GM12878 (cell line): Measurements from ENCODE around the gene UNC45A. TPM values are rescaled to one million over a fixed set of nuclear protein-coding genes. Genes with fewer than 3 reads are reported as not detected.
A peak's percentile ranks its signal among the peaks of the same experiment; 100 is the strongest.

Experiments used
- ATAC-seq: fragments of 200-7000 bp; cut with Tn5 transposase; 3 replicates; pipeline ENCODE4 v1.9.1; 2020; ENCODE audit warnings: mild to moderate bottlenecking, moderate library complexity
- BruUV-seq: library from RNA; stranded (reverse); fragments of 400-500 nt; replicated peaks from 2 replicates; lab custom pipeline; 2021; lab: Mats Ljungman, UMichigan
- CTCF ChIA-PET: fragments of 300-600 bp; sonication (Branson Sonifier 250); formaldehyde crosslinking; extraction: SDS; loops from one replicate; lab custom pipeline; 2021; ENCODE audit warnings: inconsistent platforms; lab: Yijun Ruan, JAX
- POLR2A ChIA-PET: fragments of 350-600 bp; formaldehyde crosslinking; extraction: SDS; loops from one replicate; lab custom pipeline; 2021; ENCODE audit warnings: inconsistent platforms; lab: Charles Lee
- RAD21 ChIA-PET: fragments of 300-600 bp; sonication (Branson Sonifier 250); formaldehyde crosslinking; loops from one replicate; lab custom pipeline; 2023; ENCODE audit warnings: antibody characterized with exemption; ENCODE audit not compliant: unreplicated experiment; lab: Charles Lee
- SMC1A ChIA-PET: fragments of 300-600 bp; sonication (Branson Sonifier 250); formaldehyde crosslinking; loops from one replicate; lab custom pipeline; 2023; ENCODE audit not compliant: unreplicated experiment, uncharacterized antibody; lab: Charles Lee
- DNase-seq: peaks from one replicate; pipeline ENCODE4 v3.0.0-alpha.2; 2011; ENCODE audit warnings: low read depth, low spot score
- FAIRE-seq: peaks from 3 replicates; lab custom pipeline; 2011; peaks lifted over from hg19 to GRCh38; lab: Jason Lieb, UNC
- H2AFZ ChIP-seq: 2 replicates; pipeline ENCODE4 v1.6.0; 2011; ENCODE audit warnings: low read depth, low read length, control low read depth; ENCODE audit not compliant: control insufficient read depth
- H3K27ac ChIP-seq: 2 replicates; pipeline ENCODE4 v1.5.1; 2011; ENCODE audit warnings: control low read depth; ENCODE audit not compliant: control insufficient read depth, insufficient read depth
- H3K27me3 ChIP-seq, 2 experiments: replicated peaks in 1 of 2; 2 replicates each; pipeline versions ENCODE4 v1.6.0 to v1.6.1; 2011; ENCODE audit warnings: low read length in 1 of 2; ENCODE audit not compliant: control insufficient read depth in 2 of 2, insufficient read depth in 2 of 2
- H3K36me3 ChIP-seq, 2 experiments: 2 replicates each; pipeline ENCODE4 v1.5.1; 2011; ENCODE audit warnings: low read length in 1 of 2; ENCODE audit not compliant: control insufficient read depth in 2 of 2, insufficient read depth in 2 of 2
- H3K4me1 ChIP-seq: 2 replicates; pipeline ENCODE4 v1.6.1; 2011; ENCODE audit warnings: mild to moderate bottlenecking, low read length, moderate library complexity, mixed read lengths; ENCODE audit not compliant: control insufficient read depth, insufficient read depth
- H3K4me2 ChIP-seq: 2 replicates; pipeline ENCODE4 v1.6.0; 2011; ENCODE audit warnings: control low read depth; ENCODE audit not compliant: control insufficient read depth, insufficient read depth
- H3K4me3 ChIP-seq: fragments of 200-600 bp; sonication (generic); 2 replicates; pipeline ENCODE4 v1.5.1; 2016
- H3K79me2 ChIP-seq: 2 replicates; pipeline ENCODE4 v1.6.0; 2011; ENCODE audit warnings: low read length; ENCODE audit not compliant: control insufficient read depth, insufficient read depth
- H3K9ac ChIP-seq: 2 replicates; pipeline ENCODE4 v1.8.0; 2011; ENCODE audit warnings: low read length, control low read depth, mixed read lengths; ENCODE audit not compliant: control insufficient read depth, insufficient read depth
- H3K9me3 ChIP-seq: replicated peaks from 3 replicates; pipeline ENCODE4 v1.5.1; 2011; ENCODE audit warnings: mild to moderate bottlenecking, low read length; ENCODE audit not compliant: control insufficient read depth, insufficient read depth
- H4K20me1 ChIP-seq: 2 replicates; pipeline ENCODE4 v1.6.0; 2011; ENCODE audit not compliant: control insufficient read depth, insufficient read depth
- ASH2L ChIP-seq: fragments of 300-600, 200-600 bp; sonication (generic); IDR thresholded peaks from 2 replicates; pipeline ENCODE4 v1.6.1; 2017; ENCODE audit warnings: low read depth, mild to moderate bottlenecking, borderline replicate concordance
- BHLHE40 ChIP-seq, 2 experiments: fragments of 450-650 bp in 1 of 2; IDR thresholded peaks; 2 replicates each; pipeline ENCODE4 v1.6.1; 2011 to 2017; ENCODE audit warnings: low read depth in 2 of 2, borderline replicate concordance in 1 of 2, improper control_type of control experiment in 1 of 2, low read length in 1 of 2, mild to moderate bottlenecking in 1 of 2
- EED ChIP-seq: sonication (generic); IDR thresholded peaks from 2 replicates; pipeline ENCODE4 v1.6.1; 2016; ENCODE audit warnings: antibody characterized with exemption, low read depth
- ESRRA ChIP-seq: IDR thresholded peaks from 2 replicates; pipeline ENCODE4 v1.6.1; 2012; ENCODE audit warnings: mild to moderate bottlenecking, low read length, improper control_type of control experiment
- FOXK2 ChIP-seq: fragments of 450-650 bp; IDR thresholded peaks from 2 replicates; pipeline ENCODE4 v1.6.1; 2017; ENCODE audit warnings: mild to moderate bottlenecking, moderate library complexity
- HDAC6 ChIP-seq: fragments of 200-600 bp; sonication (generic); IDR thresholded peaks from one replicate; pipeline ENCODE4 v1.8.0; 2017; ENCODE audit warnings: antibody characterized with exemption; ENCODE audit not compliant: unreplicated experiment
- IKZF2 ChIP-seq, 2 experiments: fragments of 450-650 bp; IDR thresholded peaks; 2 replicates each; pipeline ENCODE4 v1.6.1; 2017; ENCODE audit warnings: mild to moderate bottlenecking in 2 of 2, moderate library complexity in 2 of 2
- KAT2A ChIP-seq: conservative IDR thresholded peaks from 2 replicates; pipeline ENCODE4 v1.6.1; 2011; ENCODE audit warnings: low read depth, low read length; ENCODE audit not compliant: control insufficient read depth
- KLF5 ChIP-seq: fragments of 450-650 bp; IDR thresholded peaks from 2 replicates; pipeline ENCODE4 v1.6.1; 2014; ENCODE audit warnings: mild to moderate bottlenecking; ENCODE audit not compliant: partially characterized antibody
- NBN ChIP-seq: fragments of 450-650 bp; IDR thresholded peaks from 2 replicates; pipeline ENCODE4 v1.6.1; 2016
- NR2C2 ChIP-seq: IDR thresholded peaks from 2 replicates; pipeline ENCODE4 v1.6.1; 2011; ENCODE audit warnings: borderline replicate concordance, low read depth; ENCODE audit not compliant: control insufficient read depth, insufficient read length
- PAX8 ChIP-seq: fragments of 450-650 bp; IDR thresholded peaks from 2 replicates; pipeline ENCODE4 v1.6.1; 2017; ENCODE audit warnings: mild to moderate bottlenecking, moderate library complexity
- RAD51 ChIP-seq: fragments of 450-650 bp; IDR thresholded peaks from 2 replicates; pipeline ENCODE4 v1.6.1; 2016; ENCODE audit warnings: moderate library complexity, mild to moderate bottlenecking, inconsistent platforms
- RCOR1 ChIP-seq: conservative IDR thresholded peaks from 2 replicates; pipeline ENCODE4 v1.6.1; 2012; ENCODE audit warnings: low read depth, low read length, improper control_type of control experiment
- RUNX3 ChIP-seq: IDR thresholded peaks from 2 replicates; pipeline ENCODE4 v1.6.1; 2012; ENCODE audit warnings: low read length, inconsistent platforms
- SIX5 ChIP-seq: IDR thresholded peaks from 2 replicates; pipeline ENCODE4 v1.6.1; 2011; ENCODE audit warnings: mild to moderate bottlenecking, low read depth, low read length, moderate library complexity; ENCODE audit not compliant: severe bottlenecking
- SMAD1 ChIP-seq: fragments of 450-650 bp; IDR thresholded peaks from 2 replicates; pipeline ENCODE4 v1.6.1; 2018; ENCODE audit warnings: mild to moderate bottlenecking, low read depth; ENCODE audit not compliant: partially characterized antibody
- SMAD5 ChIP-seq: IDR thresholded peaks from 2 replicates; pipeline ENCODE4 v1.6.1; 2016; ENCODE audit warnings: antibody characterized with exemption, low read depth
- SMC3 ChIP-seq: IDR thresholded peaks from 2 replicates; pipeline ENCODE4 v1.6.1; 2011; ENCODE audit warnings: low read length, improper control_type of control experiment, borderline replicate concordance
- SP1 ChIP-seq: IDR thresholded peaks from one replicate; pipeline ENCODE4 v1.6.1; 2011; ENCODE audit warnings: low read depth, low read length
- SREBF1 ChIP-seq: IDR thresholded peaks from 2 replicates; pipeline ENCODE4 v1.6.1; 2012; ENCODE audit warnings: mild to moderate bottlenecking, low read length
- STAT3 ChIP-seq: IDR thresholded peaks from 2 replicates; pipeline ENCODE4 v1.6.1; 2011; ENCODE audit warnings: low read depth, low read length, improper control_type of control experiment
- ZNF207 ChIP-seq: fragments of 450-650 bp; IDR thresholded peaks from 2 replicates; pipeline ENCODE4 v1.6.1; 2014; ENCODE audit warnings: antibody characterized with exemption, mild to moderate bottlenecking, borderline replicate concordance
- ZNF217 ChIP-seq: fragments of 450-650 bp; IDR thresholded peaks from 2 replicates; pipeline ENCODE4 v1.6.1; 2017; ENCODE audit warnings: antibody characterized with exemption, mild to moderate bottlenecking
- ZNF24 ChIP-seq: fragments of 450-650 bp; IDR thresholded peaks from 2 replicates; pipeline ENCODE4 v1.6.1; 2017; ENCODE audit warnings: antibody characterized with exemption, mild to moderate bottlenecking
- whole genome bisulfite sequencing: methylation state at CpG from one replicate; pipeline ENCODE4 v1.1.6; 2016; ENCODE audit warnings: low lambda C conversion rate; ENCODE audit not compliant: insufficient replicate concordance, insufficient coverage; ENCODE audit errors: missing lambda C conversion rate; 5-methylcytosine and 5-hydroxymethylcytosine counted together
- in situ Hi-C: fragments of 300-500 bp; cut with MboI; formaldehyde crosslinking; loops from 9 replicates; pipeline ENCODE4 v1.14.3; 2018; ENCODE audit warnings: mixed read lengths
- intact Hi-C: fragments of 100-400 bp; cut with micrococcal nuclease; formaldehyde crosslinking; loops from one replicate; pipeline ENCODE4 v1.14.2; 2022; ENCODE audit not compliant: unreplicated experiment
- polyA plus RNA-seq, 11 experiments: library from polyadenylated mRNA; depleted of rRNA in 4 of 11; unstranded in 6 of 11; stranded (reverse) in 5 of 11; fragments of >200 nt; fragmentation: Nextera tagmentation in 4 of 11; fragmentation: Illumina TruSeq in 1 of 11; extraction: Ambion mirVana in 4 of 11; extraction: Trizol in 1 of 11; gene quantifications; 1 replicate in 1 of 11; 2 replicates in 10 of 11; pipeline versions ENCODE4 v1.2.1 to v1.2.3, GENCODE V29; 2011 to 2016; ENCODE audit warnings: inconsistent platforms in 2 of 11, missing spikeins in 2 of 11, low read depth in 1 of 11
- total RNA-seq, 4 experiments: library from RNA; depleted of rRNA in 3 of 4; stranded (reverse); fragments of >200 nt in 3 of 4; fragmentation: Illumina TruSeq in 1 of 4; extraction: Trizol in 1 of 4; gene quantifications; 2 replicates each; pipeline versions ENCODE4 v1.2.1 to v1.2.3, GENCODE V29; 2013 to 2021
- TF ChIP-seq, protein P1 (sequence below): IDR thresholded peaks from 2 replicates; pipeline ENCODE4 v1.6.1; 2011; ENCODE audit warnings: low read depth, mild to moderate bottlenecking, low read length, moderate library complexity, borderline replicate concordance; ENCODE audit errors: extremely low read depth

The UNC45A gene
- total and polyA plus RNA-seq, 10 of the 15 experiments (the other 5 are each of a cell fraction or from before 2014, with no cell fraction given) = 10.3 to 57.8 (median 40.5) TPM

DNA sequence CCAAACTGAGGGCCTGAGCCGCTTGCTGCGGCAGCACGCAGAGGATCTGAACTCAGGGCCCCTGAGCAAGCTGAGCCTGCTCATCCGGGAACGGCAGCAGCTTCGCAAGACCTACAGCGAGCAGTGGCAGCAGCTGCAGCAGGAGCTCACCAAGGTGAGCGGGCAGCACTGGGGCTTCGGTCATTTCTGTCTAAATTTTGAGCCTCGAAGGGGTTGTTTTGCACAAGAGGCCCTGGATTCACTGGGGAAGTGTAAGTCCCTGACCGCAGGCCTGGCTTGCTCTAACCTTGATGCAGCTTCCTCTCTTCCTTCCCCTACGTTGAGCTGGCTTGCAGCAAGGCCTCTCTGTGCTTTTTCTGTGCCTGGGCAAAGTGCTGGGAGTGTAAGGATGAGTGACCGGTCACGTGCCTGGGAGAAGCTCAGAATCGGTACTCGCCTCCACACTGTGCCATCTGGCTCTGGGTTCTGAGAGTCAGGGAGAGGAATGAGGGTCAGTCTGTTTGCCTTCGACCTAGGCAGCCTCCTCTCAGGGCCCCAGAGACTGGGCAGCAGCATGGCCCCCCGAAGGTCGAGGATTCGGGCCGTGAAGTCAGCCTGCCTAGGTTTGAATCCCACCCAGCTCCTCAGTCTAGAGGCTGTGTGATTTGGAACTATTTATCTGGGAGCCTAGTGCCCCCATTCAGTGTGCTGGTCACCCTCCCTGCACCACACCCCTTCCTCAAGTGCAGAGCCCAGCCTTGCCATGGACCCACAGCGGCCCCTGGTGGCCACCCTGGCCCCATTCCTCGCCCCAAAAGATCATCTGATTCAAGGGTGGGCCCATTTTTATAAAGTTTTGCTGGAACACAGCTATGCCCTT is 49.4 kb upstream of the UNC45A start:
- Histone ChIP-seq H3K4me3 (peak overlapping the region; percentile 37; the same call in 1 of the 2 replicates), H3K4me1 (peaks cover 19% of the 10 kb centered on the region), H3K79me2 (no peaks in the 10 kb centered on the region; the same call in 1 of the 2 replicates), H3K9me3 (no peaks in the 10 kb centered on the region), H3K27ac (peak overlapping the region; percentile 13; the same call in 1 of the 2 replicates), H4K20me1 (no peaks in the 10 kb centered on the region), H3K9ac (peak overlapping the region; percentile 73; the same call in 1 of the 2 replicates), H2AFZ (peak overlapping the region; percentile 47), H3K36me3 (peaks cover 0 to 8% of the 10 kb centered on the region in 2 experiments; a peak in 2 of 4 replicates), H3K4me2 (peak overlapping the region; percentile 49), H3K27me3 (no peaks in the 10 kb centered on the region)
- SMC1A ChIA-PET = interaction anchor here (0.5 to 4.6 kb wide), 56 partner anchors 9 to 587 kb away, joined by 3 to 49 read pairs (median 5); partner anchors contain the start of genes HDDC3, MAN2A2 and UNC45A
- ATAC-seq = peak; percentile 83
- CTCF ChIA-PET = interaction anchor here (0.6 to 4.7 kb wide), 75 partner anchors 10 to 599 kb away, joined by 3 to 104 read pairs (median 5); partner anchors contain the start of genes BLM, FURIN, HDDC3 and UNC45A
- BruUV-seq = no TSS peak
- POLR2A ChIA-PET = interaction anchor here (0.9 to 1.6 kb wide), 5 partner anchors 45 to 238 kb away, joined by 3 to 6 read pairs (median 6); partner anchors contain the start of gene HDDC3
- intact Hi-C loops = loop anchor here (1.0 to 10.0 kb wide), 6 partner anchors 68 to 565 kb away; partner anchors contain the start of gene BLM
- 26% methylated on average over 23 of the region's 23 CpGs for WGBS
- RAD21 ChIA-PET = interaction anchor here (0.5 to 4.0 kb wide), 47 partner anchors 10 to 617 kb away, joined by 3 to 57 read pairs (median 4); partner anchors contain the start of genes BLM, HDDC3, MAN2A2 and UNC45A
- FAIRE-seq = peak; percentile 70
- in situ Hi-C loops = loop anchor here (5.0 kb wide), 2 partner anchors 238 to 563 kb away; no protein-coding TSS in a partner anchor
- no peak for DNase-seq
- TF ChIP-seq ESRRA = 0 out of 2 replicates have a peak, but pooled peaks have one; percentile 57
- TF ChIP-seq ASH2L = no peak
- no peak for TF ChIP-seq ZNF217
- 0 out of 4 replicates have a peak, but pooled peaks of 1 of the 2 experiments have one; percentile 9 for TF ChIP-seq IKZF2 (IDR thresholded peaks at IDR 0.05)
- TF ChIP-seq KLF5 = no peak
- TF ChIP-seq FOXK2 = no peak
- no peak for TF ChIP-seq HDAC6
- TF ChIP-seq, protein P1, sequence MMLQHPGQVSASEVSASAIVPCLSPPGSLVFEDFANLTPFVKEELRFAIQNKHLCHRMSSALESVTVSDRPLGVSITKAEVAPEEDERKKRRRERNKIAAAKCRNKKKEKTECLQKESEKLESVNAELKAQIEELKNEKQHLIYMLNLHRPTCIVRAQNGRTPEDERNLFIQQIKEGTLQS = no peak
- no peak for TF ChIP-seq PAX8
- peak; percentile 62; the same call in 1 of the 2 replicates for TF ChIP-seq ZNF207
- TF ChIP-seq NR2C2 = no peak
- peak; percentile 56; the same call in 1 of the 2 replicates for TF ChIP-seq NBN
- no peak for TF ChIP-seq STAT3
- no peak for TF ChIP-seq SMAD5
- TF ChIP-seq RUNX3 = peak; percentile 75
- no peak for TF ChIP-seq ZNF24
- no peak for TF ChIP-seq EED
- TF ChIP-seq SMC3 = peak; percentile 96
- TF ChIP-seq RAD51 = no peak
- no peak for TF ChIP-seq RCOR1
- peak in 1 of 2 experiments; percentile 34; a peak in 2 of 4 replicates for TF ChIP-seq BHLHE40 (IDR thresholded peaks at IDR 0.05; ENCODE audit: borderline replicate concordance in 1 of 2, low read depth in 2 of 2, low read length in 1 of 2)
- TF ChIP-seq SREBF1 = no peak
- TF ChIP-seq KAT2A = no peak
- TF ChIP-seq SP1 = peak; percentile 5
- no peak for TF ChIP-seq SIX5
- no peak for TF ChIP-seq SMAD1
